GM12872 (cell line): ENCODE data around the gene BNC2.

ENCODE experiments used
- TF ChIP-seq, protein P1 (sequence below): IDR thresholded peaks from 3 replicates; pipeline ENCODE4 v1.5.1; 2011; ENCODE audit warnings: low read depth, mild to moderate bottlenecking, low read length, moderate library complexity; ENCODE audit not compliant: insufficient read depth

BNC2 gene

DNA sequence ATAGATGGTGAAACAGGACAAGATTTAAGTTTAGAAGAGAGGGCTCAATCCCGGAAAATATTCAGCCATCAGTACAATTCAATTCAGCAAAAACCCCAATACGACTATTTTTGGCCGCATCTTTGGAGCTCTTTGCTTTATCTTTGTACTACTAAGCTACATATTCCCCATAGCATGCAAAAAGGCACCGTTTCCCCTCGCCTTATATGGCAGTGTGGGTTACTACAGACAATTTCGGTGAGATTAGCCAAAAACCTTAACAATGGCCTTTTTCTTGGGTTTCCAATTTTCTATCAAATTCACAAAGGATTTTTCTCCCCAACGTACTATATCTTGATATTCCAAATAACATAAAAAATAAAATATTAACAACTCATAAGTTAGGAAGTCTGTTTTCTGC is 382.6 kb downstream of the BNC2 start:
- TF ChIP-seq, protein P1, sequence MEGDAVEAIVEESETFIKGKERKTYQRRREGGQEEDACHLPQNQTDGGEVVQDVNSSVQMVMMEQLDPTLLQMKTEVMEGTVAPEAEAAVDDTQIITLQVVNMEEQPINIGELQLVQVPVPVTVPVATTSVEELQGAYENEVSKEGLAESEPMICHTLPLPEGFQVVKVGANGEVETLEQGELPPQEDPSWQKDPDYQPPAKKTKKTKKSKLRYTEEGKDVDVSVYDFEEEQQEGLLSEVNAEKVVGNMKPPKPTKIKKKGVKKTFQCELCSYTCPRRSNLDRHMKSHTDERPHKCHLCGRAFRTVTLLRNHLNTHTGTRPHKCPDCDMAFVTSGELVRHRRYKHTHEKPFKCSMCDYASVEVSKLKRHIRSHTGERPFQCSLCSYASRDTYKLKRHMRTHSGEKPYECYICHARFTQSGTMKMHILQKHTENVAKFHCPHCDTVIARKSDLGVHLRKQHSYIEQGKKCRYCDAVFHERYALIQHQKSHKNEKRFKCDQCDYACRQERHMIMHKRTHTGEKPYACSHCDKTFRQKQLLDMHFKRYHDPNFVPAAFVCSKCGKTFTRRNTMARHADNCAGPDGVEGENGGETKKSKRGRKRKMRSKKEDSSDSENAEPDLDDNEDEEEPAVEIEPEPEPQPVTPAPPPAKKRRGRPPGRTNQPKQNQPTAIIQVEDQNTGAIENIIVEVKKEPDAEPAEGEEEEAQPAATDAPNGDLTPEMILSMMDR: no peak

DNA sequence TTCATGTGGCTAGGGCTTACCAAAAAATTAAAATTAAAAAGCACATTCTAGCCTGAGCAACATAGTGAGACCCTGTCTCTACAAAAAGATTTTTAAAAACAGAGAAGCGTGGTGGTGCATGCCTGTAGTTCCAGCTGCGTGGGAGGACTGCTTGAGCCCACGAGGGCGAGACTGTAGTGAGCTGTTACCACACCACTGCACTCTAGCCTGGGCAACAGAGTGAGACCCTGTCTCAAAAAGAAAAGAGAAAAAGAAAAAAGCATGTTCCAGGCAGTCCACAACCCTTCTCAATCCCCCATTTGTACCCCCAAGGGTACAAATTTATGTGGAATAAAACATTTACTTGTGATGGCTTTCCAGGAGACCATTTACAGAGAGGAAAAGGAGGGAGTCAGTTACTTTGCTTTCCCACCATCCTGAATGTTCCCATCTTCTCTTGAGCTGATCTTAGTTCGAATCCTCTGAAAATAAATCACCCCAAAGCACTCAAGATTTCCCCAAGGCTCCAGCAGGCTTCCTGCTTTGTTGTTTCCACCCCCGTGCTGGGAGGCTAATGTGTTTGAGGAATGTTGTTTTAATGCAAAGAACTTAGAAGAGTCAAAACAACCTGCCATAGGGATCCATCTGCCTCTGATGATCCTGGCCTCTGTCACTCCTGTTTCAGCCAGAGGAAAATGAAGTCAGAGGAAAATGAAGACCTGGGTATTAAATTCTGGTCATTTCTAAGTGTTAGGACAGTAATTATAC is 384.7 kb downstream of the BNC2 start:
- TF ChIP-seq, protein P1: no peak

DNA sequence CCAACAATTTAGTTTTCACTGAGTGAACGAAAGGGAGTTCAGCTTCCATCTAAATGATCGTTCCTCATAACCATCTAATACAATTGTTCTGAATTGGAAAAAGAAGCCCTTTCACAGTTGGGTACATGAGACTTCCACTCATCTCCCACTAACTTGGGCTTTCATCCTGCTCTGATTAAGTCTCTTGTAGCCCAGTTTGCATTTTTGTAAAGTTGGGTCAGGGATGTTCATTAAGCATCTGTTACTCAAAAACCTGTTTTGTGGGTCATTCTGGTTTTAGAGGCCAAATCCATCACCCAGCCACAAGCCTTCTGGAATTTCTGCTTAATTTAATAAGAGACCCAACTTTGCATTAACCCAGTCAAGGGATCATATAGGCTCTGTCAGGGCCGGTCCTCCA is 385.3 kb downstream of the BNC2 start:
- TF ChIP-seq, protein P1: no peak

DNA sequence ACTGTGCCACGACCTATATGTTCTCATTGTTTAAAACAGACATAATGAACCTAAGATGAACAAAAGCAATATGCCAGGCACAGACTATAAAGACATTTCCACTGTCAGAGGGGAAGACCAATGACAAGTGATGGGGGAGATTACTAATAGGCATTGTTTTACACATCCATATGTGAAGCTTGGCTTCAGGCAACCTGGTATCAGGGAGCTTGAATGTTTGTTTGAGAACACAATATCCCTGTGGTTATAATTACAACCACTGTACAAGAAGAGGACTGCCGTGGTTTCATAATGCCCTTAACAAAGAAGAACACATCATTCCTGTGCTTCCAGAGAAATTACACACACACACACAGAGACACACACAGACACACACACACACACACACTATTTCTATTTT is 385.7 kb downstream of the BNC2 start:
- TF ChIP-seq, protein P1: no peak

DNA sequence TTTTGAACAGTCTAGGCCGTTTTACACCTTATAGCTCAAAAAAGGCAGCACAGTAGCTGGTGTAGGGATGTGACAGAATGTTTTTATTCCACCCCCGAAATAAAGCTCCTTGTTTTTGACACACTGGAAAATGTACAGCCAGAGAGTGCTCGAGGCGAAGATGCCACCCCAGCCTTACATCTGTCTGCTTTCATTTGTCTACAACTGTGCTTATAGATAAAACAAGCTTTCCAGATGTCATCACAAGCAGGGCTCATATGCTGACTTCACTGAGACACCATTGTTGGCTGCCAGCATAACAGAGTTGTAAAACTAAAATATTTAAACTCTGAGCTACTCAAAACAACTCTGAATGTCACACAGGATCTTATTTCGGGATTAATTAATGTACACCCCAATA is 386.3 kb downstream of the BNC2 start:
- TF ChIP-seq, protein P1: no peak

DNA sequence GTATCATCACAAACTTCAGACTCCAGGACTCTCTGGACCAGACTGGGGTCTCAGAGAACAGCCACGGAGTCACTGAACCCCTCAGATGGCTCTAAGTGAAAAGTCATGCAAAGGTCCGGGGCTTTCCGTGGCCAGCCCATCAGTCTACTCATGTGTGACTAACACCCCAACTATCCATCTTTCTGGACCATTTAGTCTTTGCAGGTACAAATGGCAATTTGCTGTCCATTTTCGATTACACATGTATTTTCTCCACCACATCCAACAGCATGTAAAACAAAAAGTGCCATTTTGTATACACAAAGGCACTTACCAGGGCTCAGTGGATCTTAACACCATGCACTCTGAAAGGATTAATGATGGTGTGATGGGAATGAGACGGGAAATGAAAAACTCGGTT is 387.7 kb downstream of the BNC2 start:
- TF ChIP-seq, protein P1: no peak

DNA sequence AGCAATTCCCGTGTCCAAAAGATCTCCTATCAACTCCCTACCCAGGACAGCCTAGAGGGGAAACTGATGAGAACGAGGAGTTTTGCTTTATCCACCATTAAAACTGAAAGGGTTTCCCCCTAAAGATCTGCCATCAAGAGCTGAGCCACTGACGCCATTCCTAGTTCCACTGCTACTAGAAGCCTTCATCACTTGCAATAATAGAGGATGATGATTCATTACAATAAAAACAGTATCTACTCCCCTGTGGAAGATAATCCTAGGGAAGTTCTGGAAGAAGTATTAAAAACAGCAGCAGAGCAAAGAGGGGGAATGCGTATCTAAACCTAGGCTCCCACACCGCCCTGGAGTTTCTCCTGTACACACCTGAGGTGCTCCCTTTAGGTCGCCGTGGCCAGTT is 394.5 kb downstream of the BNC2 start:
- TF ChIP-seq, protein P1: no peak

DNA sequence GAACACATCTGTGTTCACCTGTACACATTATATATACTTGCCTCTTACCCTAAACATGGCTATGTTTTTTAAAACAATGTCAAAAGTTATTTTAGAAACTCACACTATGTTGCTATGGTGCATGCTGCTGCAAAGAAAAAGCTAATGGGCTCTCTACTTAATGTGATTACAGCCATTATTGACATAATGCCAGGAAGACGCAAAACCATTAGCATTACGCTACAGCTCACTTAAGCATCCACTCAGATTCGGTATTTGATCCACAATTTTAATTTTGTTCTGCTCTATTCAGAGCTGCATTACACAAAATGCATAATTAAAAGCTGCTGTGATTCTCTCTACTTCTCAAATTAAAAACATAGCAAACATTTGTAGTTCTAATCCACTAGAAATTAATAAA is 395.2 kb downstream of the BNC2 start:
- TF ChIP-seq, protein P1: no peak
